Measurements from ENCODE around the gene DDAH1. TPM values are rescaled to one million over a fixed set of nuclear protein-coding genes. Genes with fewer than 3 reads are reported as not detected.
"Not testable (repeated sequence)": the region's sequence is repeated elsewhere in the genome, so short reads cannot be mapped to it uniquely, and the experiment has no call there.

The DDAH1 gene
- total and polyA plus RNA-seq, 2 of the 8 experiments (the other 6 are each of a cell fraction or from before 2014, with no cell fraction given): 22.8 to 54.5 TPM

DNA sequence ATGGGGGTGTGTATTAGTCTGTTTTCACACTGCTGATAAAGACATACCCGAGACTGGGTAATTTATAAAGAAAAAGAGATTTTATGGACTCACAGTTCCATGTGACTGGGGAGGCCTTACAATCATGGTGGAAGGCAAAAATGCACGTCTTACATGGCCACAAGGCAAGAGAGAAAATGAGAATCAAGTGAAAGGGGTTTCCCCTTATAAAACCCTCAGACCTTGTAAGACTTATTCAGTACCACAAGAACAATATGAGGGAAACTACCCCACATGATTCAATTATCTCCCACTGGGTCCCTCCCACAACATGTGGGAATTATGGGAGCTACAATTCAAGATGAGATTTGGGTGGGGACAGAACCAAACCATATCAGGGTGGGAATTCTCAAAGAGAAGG is 5.2 kb upstream of the DDAH1 start:
- H2BK15ac ChIP-seq (ENCODE audit: low read length); H3K36me3 ChIP-seq (ENCODE audit: control insufficient read depth in 2 of 4, insufficient read depth in 4 of 4, low read length in 3 of 4); H3K27me3 ChIP-seq (replicated peaks in 1 of 4; ENCODE audit: control insufficient read depth in 3 of 4, extremely low read depth in 1 of 4, insufficient read depth in 3 of 4, low read length in 3 of 4); H3K9ac ChIP-seq (replicated peaks in 1 of 4; ENCODE audit: extremely low read depth in 1 of 4, low read depth in 3 of 4, low read length in 3 of 4); H3K4ac ChIP-seq (replicated peaks; ENCODE audit: insufficient read length, low read depth, low read length); H2BK5ac ChIP-seq (ENCODE audit: low read depth, low read length); H2AK5ac ChIP-seq (ENCODE audit: low read depth, low read length); H3K56ac ChIP-seq (replicated peaks; ENCODE audit: insufficient read length, low read depth, low read length); POLR2A ChIA-PET (ENCODE audit: partially characterized antibody); FAIRE-seq; H4K20me1 ChIP-seq (replicated peaks in 1 of 2; ENCODE audit: control insufficient read depth in 1 of 2, insufficient read depth in 2 of 2, low read length in 2 of 2); H3K4me1 ChIP-seq (replicated peaks in 1 of 4; ENCODE audit: control insufficient read depth in 3 of 4, insufficient read depth in 4 of 4, low read length in 3 of 4); H3K23me2 ChIP-seq (ENCODE audit: low read depth, low read length); H3K4me2 ChIP-seq (ENCODE audit: insufficient read depth in 1 of 2, low read depth in 2 of 2, low read length in 2 of 2); H3K27ac ChIP-seq (ENCODE audit: low read depth, low read length); H3K4me3 ChIP-seq (ENCODE audit: extremely low read depth in 1 of 4, insufficient read depth in 2 of 4, low read depth in 3 of 4, low read length in 4 of 4); H2BK20ac ChIP-seq (ENCODE audit: low read length); H3K9me3 ChIP-seq (ENCODE audit: insufficient read depth in 2 of 2, low read depth in 1 of 2, low read length in 1 of 2); CTCF ChIA-PET (ENCODE audit: partially characterized antibody); H3K18ac ChIP-seq (ENCODE audit: extremely low read depth, low read length); H2BK12ac ChIP-seq (ENCODE audit: low read depth, low read length); H3K79me1 ChIP-seq (ENCODE audit: low read depth, low read length); H3K14ac ChIP-seq (ENCODE audit: insufficient read length); H4K8ac ChIP-seq (ENCODE audit: extremely low read depth, insufficient read depth, low read length); H4K91ac ChIP-seq (replicated peaks; ENCODE audit: insufficient read length, low read length); H3K23ac ChIP-seq (ENCODE audit: insufficient read length); H2AFZ ChIP-seq (ENCODE audit: low read length); H4K5ac ChIP-seq (ENCODE audit: insufficient read length, low read depth, low read length); DNase-seq (ENCODE audit: low read depth in 1 of 2, low spot score in 2 of 2); H3K79me2 ChIP-seq (ENCODE audit: control insufficient read depth in 1 of 2, insufficient read depth in 2 of 2, low read length in 2 of 2); H2BK120ac ChIP-seq (replicated peaks; ENCODE audit: low read depth, low read length): not testable (repeated sequence)
- WGBS, 2 experiments (ENCODE audit: extremely low coverage in 1 of 2, insufficient coverage in 1 of 2, insufficient read length in 1 of 2, insufficient replicate concordance in 2 of 2, low coverage in 1 of 2, low lambda C conversion rate in 2 of 2, missing lambda C conversion rate in 1 of 2): 81% methylated on average over 2 of the region's 2 CpGs; no CpG with 5 or more reads in 1 of the 2 experiments
